Fibroblast of lung (primary cell): ENCODE measurements around the gene HAND1. TPM values are rescaled to one million over a fixed set of nuclear protein-coding genes. Genes with fewer than 3 reads are reported as not detected.

Experiments used
- DNase-seq, 2 donors: peaks; one replicate each; pipeline versions ENCODE4 v3.0.0 to v3.0.0-alpha.2; 2010; ENCODE audit warnings: low read depth in 2 of 2
- H2AFZ ChIP-seq: 2 replicates; pipeline ENCODE4 v1.5.1; 2012; ENCODE audit warnings: low read length, control low read depth, inconsistent platforms
- H3K27ac ChIP-seq: 2 replicates; pipeline ENCODE4 v1.5.1; 2011; ENCODE audit warnings: low read length, control low read depth; ENCODE audit not compliant: insufficient read depth
- H3K27me3 ChIP-seq: 2 replicates; pipeline ENCODE4 v1.5.1; 2011; ENCODE audit warnings: mild to moderate bottlenecking, low read length; ENCODE audit not compliant: control insufficient read depth, insufficient read depth
- H3K36me3 ChIP-seq: 2 replicates; pipeline ENCODE4 v1.5.1; 2011; ENCODE audit warnings: low read length; ENCODE audit not compliant: control insufficient read depth, insufficient read depth
- H3K4me1 ChIP-seq: 2 replicates; pipeline ENCODE4 v1.5.1; 2011; ENCODE audit warnings: low read length; ENCODE audit not compliant: control insufficient read depth, insufficient read depth; ENCODE audit errors: extremely low read depth
- H3K4me2 ChIP-seq: 2 replicates; pipeline ENCODE4 v1.5.1; 2011; ENCODE audit warnings: low read length, control low read depth; ENCODE audit not compliant: insufficient read depth; ENCODE audit errors: extremely low read depth
- H3K4me3 ChIP-seq, 4 experiments: fragments of 200-600 bp in 1 of 4; sonication (generic) in 1 of 4; replicated peaks in 1 of 4; 2 replicates each; pipeline ENCODE4 v1.5.1; 2011 to 2016; ENCODE audit warnings: low read length in 4 of 4, low read depth in 3 of 4, mild to moderate bottlenecking in 3 of 4, control low read depth in 2 of 4, inconsistent platforms in 1 of 4, mixed read lengths in 1 of 4; ENCODE audit not compliant: insufficient read depth in 1 of 4; ENCODE audit errors: control extremely low read depth in 1 of 4
- H3K79me2 ChIP-seq: 2 replicates; pipeline ENCODE4 v1.5.1; 2012; ENCODE audit warnings: mild to moderate bottlenecking, low read length, inconsistent platforms; ENCODE audit not compliant: control insufficient read depth, insufficient read depth
- H3K9ac ChIP-seq: 2 replicates; pipeline ENCODE4 v1.5.1; 2011; ENCODE audit warnings: mild to moderate bottlenecking, low read length, control low read depth; ENCODE audit not compliant: insufficient read depth
- H3K9me3 ChIP-seq: 2 replicates; pipeline ENCODE4 v1.5.1; 2012; ENCODE audit warnings: low read depth, low read length; ENCODE audit not compliant: control insufficient read depth, insufficient read depth
- H4K20me1 ChIP-seq: 2 replicates; pipeline ENCODE4 v1.5.1; 2011; ENCODE audit warnings: low read length; ENCODE audit not compliant: control insufficient read depth, insufficient read depth; ENCODE audit errors: extremely low read depth
- EZH2 ChIP-seq: IDR thresholded peaks from 2 replicates; pipeline ENCODE4 v1.5.1; 2012; ENCODE audit warnings: low read length, control low read depth, mild to moderate bottlenecking; ENCODE audit errors: missing control alignments
- polyA minus RNA-seq: library from RNA; depleted of rRNA, polyadenylated mRNA; stranded (reverse); fragments of >200 nt; gene quantifications from 2 replicates; pipeline ENCODE4 v1.2.3, GENCODE V29; 2011; ENCODE audit warnings: low replicate concordance
- polyA plus RNA-seq, 2 donors: library from polyadenylated mRNA; depleted of rRNA in 1 of 2; stranded (reverse) in 1 of 2; unstranded in 1 of 2; fragments of >200 nt; gene quantifications; 2 replicates each; pipeline ENCODE4 v1.2.1, GENCODE V29; 2011 to 2012; ENCODE audit warnings: missing spikeins in 1 of 2
- total RNA-seq: library from RNA; depleted of rRNA; stranded (reverse); fragments of >200 nt; gene quantifications from 2 replicates; pipeline ENCODE4 v1.2.1, GENCODE V29; 2014
- TF ChIP-seq, protein P1 (sequence below), 2 donors: IDR thresholded peaks in 1 of 2; conservative IDR thresholded peaks in 1 of 2; 1 replicate in 1 of 2; 2 replicates in 1 of 2; pipeline ENCODE4 v1.5.1; 2011 to 2012; ENCODE audit warnings: low read length in 2 of 2, control low read depth in 1 of 2, inconsistent platforms in 1 of 2, low read depth in 1 of 2, mild to moderate bottlenecking in 1 of 2

HAND1 gene
- total RNA-seq (not detected in 2 replicates), polyA plus RNA-seq (not detected in 2 replicates), polyA minus RNA-seq (not detected in 2 replicates)
- not detected in 2 replicates for polyA plus RNA-seq (2012)

DNA sequence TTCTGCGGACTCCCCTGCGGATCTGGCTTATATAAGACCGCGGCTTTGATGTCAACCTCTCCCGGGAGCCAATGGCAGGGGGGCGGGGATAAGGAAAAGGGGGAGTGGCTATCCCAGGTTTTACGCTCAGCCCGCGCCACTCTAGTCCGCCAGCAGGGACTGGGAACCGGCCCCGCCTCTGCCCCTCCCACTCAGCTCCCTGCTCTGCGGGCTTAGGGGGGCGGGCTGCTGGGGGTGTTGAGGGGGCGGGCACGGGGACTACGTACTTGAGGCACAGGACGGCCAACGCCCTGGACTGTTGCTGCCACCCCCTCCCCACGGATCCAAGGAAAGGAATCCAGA, at the start of gene HAND1:
Gene HAND1, minus strand, starts transcription at position 4 of the 342 bp plus-strand sequence. CDS start 219 bp downstream, outside the sequence.
- Histone ChIP-seq H3K27me3 (peaks cover 97% of the 10 kb centered on the region), H4K20me1 (no peaks in the 10 kb centered on the region)
- DNase-seq = no peak

DNA sequence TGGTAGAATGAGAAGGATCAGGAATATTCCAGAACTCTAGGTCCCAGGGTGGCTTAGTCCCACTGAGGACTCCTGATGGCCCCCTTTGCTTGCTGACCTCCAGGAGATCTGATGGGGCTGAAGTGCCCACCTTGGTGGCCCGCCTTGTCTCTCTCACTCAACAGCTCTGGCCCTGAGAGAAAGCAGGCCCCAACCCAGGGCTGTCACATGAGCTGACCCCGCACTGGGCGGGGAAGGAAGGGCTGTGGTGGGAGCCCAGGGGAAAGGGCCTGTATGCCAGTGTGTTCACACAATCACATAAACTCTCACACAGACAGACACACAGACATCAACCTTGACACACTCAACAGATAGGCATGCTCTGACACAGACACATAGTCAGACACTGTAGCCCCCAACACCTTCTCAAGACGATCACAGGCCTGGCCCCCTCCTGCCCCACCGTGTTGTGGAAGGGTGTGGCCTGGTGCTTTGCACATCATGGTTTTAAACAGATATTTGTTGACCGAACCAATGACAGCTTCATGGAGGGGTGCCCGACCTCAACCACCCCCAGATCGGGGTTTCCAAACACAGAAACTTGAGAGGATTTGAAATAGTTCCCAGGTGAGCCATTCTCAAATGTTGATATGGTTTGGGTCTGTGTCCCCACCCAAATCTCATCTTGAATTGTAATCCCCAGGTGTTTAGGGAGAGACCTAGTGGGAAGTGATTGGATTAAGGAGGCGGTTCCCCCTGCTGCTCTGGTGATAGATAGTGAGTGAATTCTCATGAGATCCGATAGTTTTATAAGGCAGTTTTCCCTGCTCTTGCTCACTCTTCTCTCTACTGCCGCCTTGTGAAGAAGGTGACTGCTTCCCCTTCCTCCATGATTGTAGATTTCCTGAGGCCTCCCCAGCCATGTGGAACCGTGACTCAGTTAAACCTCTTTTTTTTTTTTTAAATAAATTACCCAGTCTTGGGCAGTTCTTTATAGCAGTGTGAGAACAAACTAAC, 48.5 kb upstream of the HAND1 start:
- Histone ChIP-seq H3K27ac (no peak overlapping the region), H3K27me3 (peaks cover 5% of the 10 kb centered on the region), H3K36me3 (no peaks in the 10 kb centered on the region), H3K4me1 (no peaks in the 10 kb centered on the region), H2AFZ (no peak overlapping the region), H3K4me2 (no peak overlapping the region), H3K4me3 (no peak overlapping the region), H3K9ac (no peak overlapping the region), H3K9me3 (no peaks in the 10 kb centered on the region), H4K20me1 (no peaks in the 10 kb centered on the region), H3K79me2 (no peaks in the 10 kb centered on the region)
- DNase-seq = no peak
- TF ChIP-seq, protein P1, sequence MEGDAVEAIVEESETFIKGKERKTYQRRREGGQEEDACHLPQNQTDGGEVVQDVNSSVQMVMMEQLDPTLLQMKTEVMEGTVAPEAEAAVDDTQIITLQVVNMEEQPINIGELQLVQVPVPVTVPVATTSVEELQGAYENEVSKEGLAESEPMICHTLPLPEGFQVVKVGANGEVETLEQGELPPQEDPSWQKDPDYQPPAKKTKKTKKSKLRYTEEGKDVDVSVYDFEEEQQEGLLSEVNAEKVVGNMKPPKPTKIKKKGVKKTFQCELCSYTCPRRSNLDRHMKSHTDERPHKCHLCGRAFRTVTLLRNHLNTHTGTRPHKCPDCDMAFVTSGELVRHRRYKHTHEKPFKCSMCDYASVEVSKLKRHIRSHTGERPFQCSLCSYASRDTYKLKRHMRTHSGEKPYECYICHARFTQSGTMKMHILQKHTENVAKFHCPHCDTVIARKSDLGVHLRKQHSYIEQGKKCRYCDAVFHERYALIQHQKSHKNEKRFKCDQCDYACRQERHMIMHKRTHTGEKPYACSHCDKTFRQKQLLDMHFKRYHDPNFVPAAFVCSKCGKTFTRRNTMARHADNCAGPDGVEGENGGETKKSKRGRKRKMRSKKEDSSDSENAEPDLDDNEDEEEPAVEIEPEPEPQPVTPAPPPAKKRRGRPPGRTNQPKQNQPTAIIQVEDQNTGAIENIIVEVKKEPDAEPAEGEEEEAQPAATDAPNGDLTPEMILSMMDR (conservative IDR thresholded peaks at IDR 0.05 in 1 of 2, IDR thresholded peaks at IDR 0.05 in 1 of 2; ENCODE audit: low read depth in 1 of 2, low read length in 2 of 2) = no peak
- no peak for TF ChIP-seq EZH2

More for the DNA sequence above, at the start of gene HAND1:
- H3K36me3 ChIP-seq = no peaks in the 10 kb centered on the region
- H3K27ac ChIP-seq = no peak within 1 kb of the TSS
- no peaks in the 10 kb centered on the region for H3K9me3 ChIP-seq
- TF ChIP-seq, protein P1 (conservative IDR thresholded peaks at IDR 0.05 in 1 of 2, IDR thresholded peaks at IDR 0.05 in 1 of 2; ENCODE audit: low read depth in 1 of 2, low read length in 2 of 2) = no peak
- no peak for TF ChIP-seq EZH2
- no peak within 1 kb of the TSS for H3K4me3 ChIP-seq
- H3K4me2 ChIP-seq = peak within 1 kb of the TSS; percentile 33
- no peak within 1 kb of the TSS for H2AFZ ChIP-seq
- H3K4me1 ChIP-seq = no peaks in the 10 kb centered on the region
- no peak within 1 kb of the TSS for H3K9ac ChIP-seq
- H3K79me2 ChIP-seq = no peaks in the 10 kb centered on the region

DNA sequence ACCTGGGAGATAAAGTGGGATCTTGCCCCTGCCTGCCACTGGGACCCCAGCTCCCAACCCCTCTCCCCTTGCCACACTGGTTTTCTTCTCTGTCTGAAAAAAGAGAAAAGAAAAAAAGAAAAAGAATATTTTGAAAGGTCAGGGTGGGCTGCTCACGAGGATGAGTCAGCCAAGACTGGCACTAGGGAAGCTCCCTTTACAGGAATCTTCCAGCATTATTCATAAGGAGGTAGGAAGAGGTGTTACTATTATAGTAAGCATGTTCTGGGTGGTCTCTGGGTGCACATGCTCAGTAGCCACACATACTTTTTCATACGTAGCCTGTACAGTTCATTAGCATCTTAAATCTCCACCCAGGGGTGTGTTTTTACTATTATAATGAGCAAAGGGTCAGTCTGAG, 46.8 kb upstream of the HAND1 start:
- Histone ChIP-seq H3K9me3 (no peaks in the 10 kb centered on the region), H3K27me3 (peaks cover 8% of the 10 kb centered on the region), H3K4me2 (no peak overlapping the region), H2AFZ (no peak overlapping the region), H3K4me3 (no peak overlapping the region), H3K4me1 (no peaks in the 10 kb centered on the region), H3K27ac (no peak overlapping the region), H3K9ac (no peak overlapping the region), H3K79me2 (no peaks in the 10 kb centered on the region), H4K20me1 (no peaks in the 10 kb centered on the region), H3K36me3 (no peaks in the 10 kb centered on the region)
- DNase-seq = peak in 1 of 2 donors; percentile 12
- TF ChIP-seq, protein P1 (conservative IDR thresholded peaks at IDR 0.05 in 1 of 2, IDR thresholded peaks at IDR 0.05 in 1 of 2; ENCODE audit: low read depth in 1 of 2, low read length in 2 of 2) = no peak
- no peak for TF ChIP-seq EZH2
